GM23338 (cell line): ENCODE data around the gene HSF4. TPM values are rescaled to one million over a fixed set of nuclear protein-coding genes. Genes with fewer than 3 reads are reported as not detected.

Experiments
- ATAC-seq: fragments of 200-7000 bp; cut with Tn5 transposase; 3 replicates; pipeline ENCODE4 v1.9.1; 2020
- DNase-seq: peaks from one replicate; pipeline ENCODE4 v3.0.0-alpha.2; 2015; ENCODE audit warnings: low spot score
- H2AFZ ChIP-seq: fragments of 200-600 bp; sonication (generic); 2 replicates; pipeline ENCODE4 v1.8.0; 2016; ENCODE audit warnings: antibody characterized with exemption, mild to moderate bottlenecking, moderate library complexity
- H3F3A ChIP-seq: fragments of 200-600 bp; sonication (generic); replicated peaks from 2 replicates; pipeline ENCODE4 v1.8.0; 2017; ENCODE audit warnings: antibody characterized with exemption, mixed run types, low read depth
- H3K27ac ChIP-seq: fragments of 200-600 bp; sonication (generic); 2 replicates; pipeline ENCODE4 v1.6.1; 2016; ENCODE audit warnings: low read depth
- H3K27me3 ChIP-seq: fragments of 200-600 bp; sonication (generic); 2 replicates; pipeline ENCODE4 v1.8.0; 2016; ENCODE audit warnings: mild to moderate bottlenecking, mixed run types, moderate library complexity; ENCODE audit not compliant: insufficient read depth
- H3K36me3 ChIP-seq: fragments of 200-600 bp; sonication (generic); 2 replicates; pipeline ENCODE4 v1.8.0; 2016; ENCODE audit warnings: mild to moderate bottlenecking; ENCODE audit not compliant: insufficient read depth
- H3K4me1 ChIP-seq: fragments of 200-600 bp; sonication (generic); 2 replicates; pipeline ENCODE4 v1.8.0; 2016; ENCODE audit warnings: mild to moderate bottlenecking, moderate library complexity; ENCODE audit not compliant: insufficient read depth
- H3K4me2 ChIP-seq: fragments of 200-600 bp; sonication (generic); 2 replicates; pipeline ENCODE4 v1.7.1; 2017; ENCODE audit warnings: mixed run types
- H3K4me3 ChIP-seq: fragments of 200-600 bp; sonication (generic); 2 replicates; pipeline ENCODE4 v1.6.1; 2016; ENCODE audit warnings: mixed run types
- H3K79me2 ChIP-seq: fragments of 200-600 bp; sonication (generic); replicated peaks from 2 replicates; pipeline ENCODE4 v1.8.0; 2017; ENCODE audit warnings: mild to moderate bottlenecking; ENCODE audit not compliant: insufficient read depth
- H3K9me2 ChIP-seq: fragments of 200-600 bp; sonication (generic); 2 replicates; pipeline ENCODE4 v1.8.0; 2017; ENCODE audit not compliant: insufficient read depth
- H4K20me1 ChIP-seq: fragments of 200-600 bp; sonication (generic); replicated peaks from 2 replicates; pipeline ENCODE4 v1.8.0; 2017; ENCODE audit warnings: mild to moderate bottlenecking; ENCODE audit not compliant: insufficient read depth
- H3K27ac Mint-ChIP-seq: 2 replicates; pipeline ENCODE4 v1.8.0; 2020; ENCODE audit warnings: inconsistent platforms, mild to moderate bottlenecking, moderate library complexity, mixed read lengths
- H3K27me3 Mint-ChIP-seq: 3 replicates; pipeline ENCODE4 v1.8.0; 2022; ENCODE audit warnings: low read depth, mild to moderate bottlenecking, moderate library complexity, mixed read lengths, inconsistent platforms; ENCODE audit not compliant: insufficient read depth, poor library complexity
- H3K36me3 Mint-ChIP-seq: 3 replicates; pipeline ENCODE4 v1.8.0; 2021; ENCODE audit warnings: low read depth, mild to moderate bottlenecking, inconsistent platforms, moderate library complexity, mixed read lengths
- H3K4me1 Mint-ChIP-seq: 3 replicates; pipeline ENCODE4 v1.8.0; 2020; ENCODE audit warnings: mild to moderate bottlenecking, inconsistent platforms, mixed read lengths
- H3K4me3 Mint-ChIP-seq: 3 replicates; pipeline ENCODE4 v1.8.0; 2021; ENCODE audit warnings: moderate library complexity, mild to moderate bottlenecking, inconsistent platforms, mixed read lengths
- H3K9me3 Mint-ChIP-seq: 3 replicates; pipeline ENCODE4 v1.8.0; 2020; ENCODE audit warnings: moderate library complexity, mild to moderate bottlenecking, inconsistent platforms, mixed read lengths
- CREB1 ChIP-seq: fragments of 250-450 bp; sonication (Bioruptor Pico); IDR thresholded peaks from 2 replicates; pipeline ENCODE4 v1.5.0; 2020; ENCODE audit warnings: low read depth, mild to moderate bottlenecking, moderate library complexity
- EZH2 ChIP-seq: fragments of 200-600 bp; sonication (generic); IDR thresholded peaks from one replicate; pipeline ENCODE4 v1.8.0; 2017; ENCODE audit warnings: antibody characterized with exemption, mild to moderate bottlenecking, low read depth; ENCODE audit not compliant: unreplicated experiment
- JUNB ChIP-seq: IDR thresholded peaks from one replicate; pipeline ENCODE4 v1.6.1; 2016; ENCODE audit warnings: antibody characterized with exemption; ENCODE audit not compliant: unreplicated experiment
- NANOG ChIP-seq: IDR thresholded peaks from 2 replicates; pipeline ENCODE4 v1.6.1; 2016; ENCODE audit warnings: antibody characterized with exemption, borderline replicate concordance
- POLR2AphosphoS5 ChIP-seq: IDR thresholded peaks from 2 replicates; pipeline ENCODE4 v1.6.1; 2016; ENCODE audit warnings: antibody characterized with exemption, low read depth
- STAT1 ChIP-seq: IDR thresholded peaks from one replicate; pipeline ENCODE4 v1.6.1; 2016; ENCODE audit warnings: antibody characterized with exemption; ENCODE audit not compliant: unreplicated experiment
- ZNF114 ChIP-seq: fragments of 250-450 bp; sonication (Bioruptor Pico); IDR thresholded peaks from 2 replicates; pipeline ENCODE4 v1.5.0; 2020; ENCODE audit warnings: mild to moderate bottlenecking, moderate library complexity
- polyA plus RNA-seq: library from polyadenylated mRNA; unstranded; fragments of >200 nt; fragmentation: Nextera tagmentation; extraction: Ambion mirVana; gene quantifications from 2 replicates; pipeline ENCODE4 v1.2.1, GENCODE V29; 2016
- total RNA-seq: library from RNA; depleted of rRNA; stranded (reverse); fragments of >200 nt; shearing (Covaris generic); gene quantifications from 2 replicates; pipeline ENCODE4 v1.2.3, GENCODE V29; 2014
- TF ChIP-seq, protein P1 (sequence below): IDR thresholded peaks from one replicate; pipeline ENCODE4 v1.6.1; 2018; ENCODE audit warnings: antibody characterized with exemption; ENCODE audit not compliant: unreplicated experiment

The HSF4 gene
- total and polyA plus RNA-seq, 2 experiments from 2014 or later = 0.19 to 1.3 TPM

DNA sequence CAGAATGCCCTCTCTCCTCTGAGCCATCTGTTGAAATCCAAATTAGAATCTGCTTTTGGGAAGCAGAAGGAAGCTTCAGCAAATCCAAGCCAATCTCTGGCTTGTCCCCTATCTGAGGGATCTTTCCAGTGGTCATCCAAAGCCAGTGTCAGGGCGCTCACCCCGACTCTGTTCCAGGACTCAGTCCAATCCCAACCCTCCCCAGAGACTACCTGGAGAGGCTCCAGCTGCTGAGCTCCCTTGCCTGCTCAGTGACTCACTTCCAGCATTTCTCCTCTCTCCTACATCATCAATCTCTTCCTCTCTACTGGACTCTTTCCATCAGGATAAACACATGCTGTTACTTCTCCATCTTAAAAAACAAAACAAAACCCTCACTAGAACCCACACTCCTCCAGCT, 16.8 kb downstream of the HSF4 start:
- no peak overlapping the region for H2AFZ ChIP-seq
- H3F3A ChIP-seq = peaks cover 3% of the 10 kb centered on the region; the same call in 1 of the 2 replicates
- no peak overlapping the region for H3K4me2 ChIP-seq
- Mint-ChIP-seq H3K4me1 (peaks cover 21% of the 10 kb centered on the region), H3K4me3 (no peak overlapping the region), H3K36me3 (peaks cover 3% of the 10 kb centered on the region; the same call in 2 of the 3 replicates), H3K27ac (no peak overlapping the region), H3K9me3 (no peaks in the 10 kb centered on the region; the same call in 1 of the 3 replicates), H3K27me3 (peaks cover 47% of the 10 kb centered on the region)
- no peak overlapping the region for H3K4me3 ChIP-seq
- H3K9me2 ChIP-seq = no peaks in the 10 kb centered on the region
- H3K27ac ChIP-seq = no peak overlapping the region
- no peaks in the 10 kb centered on the region for H3K36me3 ChIP-seq
- ATAC-seq (no peak), DNase-seq (no peak)
- H3K27me3 ChIP-seq = peaks cover 38% of the 10 kb centered on the region
- TF ChIP-seq JUNB (no peak), CREB1 (no peak)
- H3K79me2 ChIP-seq = peaks cover 10% of the 10 kb centered on the region
- no peaks in the 10 kb centered on the region; the same call in 1 of the 2 replicates for H4K20me1 ChIP-seq
- peaks cover 24% of the 10 kb centered on the region for H3K4me1 ChIP-seq

DNA sequence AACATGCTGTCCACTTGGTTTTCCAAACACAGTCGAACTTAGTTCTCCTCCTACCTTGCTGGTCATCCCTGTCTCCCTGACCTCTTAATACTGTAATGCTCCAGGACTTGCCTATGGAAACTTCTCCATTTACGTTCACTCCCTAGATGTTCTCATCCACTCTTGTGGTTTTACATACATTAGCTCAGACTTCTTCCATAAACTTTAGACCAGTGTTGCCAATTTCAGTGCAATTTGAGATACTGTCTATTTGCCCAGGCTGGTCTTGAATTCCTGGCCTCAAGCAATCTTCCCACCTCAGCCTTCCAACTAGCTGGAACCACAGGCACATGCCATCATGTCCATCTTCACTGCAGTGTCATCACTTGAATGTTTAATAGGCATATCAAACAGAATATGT, 17.7 kb downstream of the HSF4 start:
- Mint-ChIP-seq H3K27me3 (peaks cover 43% of the 10 kb centered on the region), H3K27ac (no peak overlapping the region), H3K4me3 (no peak overlapping the region), H3K36me3 (no peaks in the 10 kb centered on the region; the same call in 2 of the 3 replicates), H3K4me1 (peaks cover 24% of the 10 kb centered on the region), H3K9me3 (no peaks in the 10 kb centered on the region; the same call in 1 of the 3 replicates)
- Histone ChIP-seq H3K27me3 (peaks cover 34% of the 10 kb centered on the region), H3F3A (peaks cover 3% of the 10 kb centered on the region; the same call in 1 of the 2 replicates), H3K4me1 (peaks cover 24% of the 10 kb centered on the region), H2AFZ (no peak overlapping the region), H3K27ac (no peak overlapping the region), H3K4me2 (no peak overlapping the region), H3K79me2 (peaks cover 10% of the 10 kb centered on the region), H4K20me1 (no peaks in the 10 kb centered on the region; the same call in 1 of the 2 replicates), H3K9me2 (no peaks in the 10 kb centered on the region), H3K36me3 (no peaks in the 10 kb centered on the region), H3K4me3 (no peak overlapping the region)
- TF ChIP-seq, protein P1, sequence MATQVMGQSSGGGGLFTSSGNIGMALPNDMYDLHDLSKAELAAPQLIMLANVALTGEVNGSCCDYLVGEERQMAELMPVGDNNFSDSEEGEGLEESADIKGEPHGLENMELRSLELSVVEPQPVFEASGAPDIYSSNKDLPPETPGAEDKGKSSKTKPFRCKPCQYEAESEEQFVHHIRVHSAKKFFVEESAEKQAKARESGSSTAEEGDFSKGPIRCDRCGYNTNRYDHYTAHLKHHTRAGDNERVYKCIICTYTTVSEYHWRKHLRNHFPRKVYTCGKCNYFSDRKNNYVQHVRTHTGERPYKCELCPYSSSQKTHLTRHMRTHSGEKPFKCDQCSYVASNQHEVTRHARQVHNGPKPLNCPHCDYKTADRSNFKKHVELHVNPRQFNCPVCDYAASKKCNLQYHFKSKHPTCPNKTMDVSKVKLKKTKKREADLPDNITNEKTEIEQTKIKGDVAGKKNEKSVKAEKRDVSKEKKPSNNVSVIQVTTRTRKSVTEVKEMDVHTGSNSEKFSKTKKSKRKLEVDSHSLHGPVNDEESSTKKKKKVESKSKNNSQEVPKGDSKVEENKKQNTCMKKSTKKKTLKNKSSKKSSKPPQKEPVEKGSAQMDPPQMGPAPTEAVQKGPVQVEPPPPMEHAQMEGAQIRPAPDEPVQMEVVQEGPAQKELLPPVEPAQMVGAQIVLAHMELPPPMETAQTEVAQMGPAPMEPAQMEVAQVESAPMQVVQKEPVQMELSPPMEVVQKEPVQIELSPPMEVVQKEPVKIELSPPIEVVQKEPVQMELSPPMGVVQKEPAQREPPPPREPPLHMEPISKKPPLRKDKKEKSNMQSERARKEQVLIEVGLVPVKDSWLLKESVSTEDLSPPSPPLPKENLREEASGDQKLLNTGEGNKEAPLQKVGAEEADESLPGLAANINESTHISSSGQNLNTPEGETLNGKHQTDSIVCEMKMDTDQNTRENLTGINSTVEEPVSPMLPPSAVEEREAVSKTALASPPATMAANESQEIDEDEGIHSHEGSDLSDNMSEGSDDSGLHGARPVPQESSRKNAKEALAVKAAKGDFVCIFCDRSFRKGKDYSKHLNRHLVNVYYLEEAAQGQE = no peak
- TF ChIP-seq POLR2AphosphoS5 (no peak), EZH2 (no peak), NANOG (no peak), STAT1 (no peak), ZNF114 (CRISPR knock-in tag) (no peak), JUNB (no peak)
- DNase-seq (no peak), ATAC-seq (no peak)
